GM10847 (cell line): ENCODE results near the gene MPPED1.

Source experiments
- POLR2A ChIP-seq: IDR thresholded peaks from 2 replicates; pipeline ENCODE4 v1.6.1; 2011; ENCODE audit not compliant: insufficient read length; ENCODE audit errors: extremely low read depth

The MPPED1 gene

DNA sequence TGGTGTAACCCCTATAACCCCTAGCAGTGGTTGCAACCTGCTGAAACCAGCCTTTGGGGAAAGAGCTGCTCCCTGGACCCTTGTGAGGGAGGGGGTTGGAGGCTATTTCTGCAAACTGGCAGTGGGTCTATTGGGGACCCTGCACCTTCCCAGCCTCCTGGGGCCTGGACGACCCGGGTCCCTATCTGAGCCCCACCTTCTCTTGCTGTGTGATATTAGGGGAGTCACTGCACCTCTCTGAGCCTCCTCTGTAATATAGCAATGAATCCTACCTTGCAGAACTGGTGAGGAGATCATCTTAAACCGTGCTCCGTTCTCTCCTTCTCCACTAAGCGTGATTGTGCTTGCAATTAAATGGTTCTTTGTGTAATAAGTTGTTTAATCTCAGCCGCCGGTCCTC, 24.0 kb upstream of the MPPED1 start:
- TF ChIP-seq POLR2A: no peak

DNA sequence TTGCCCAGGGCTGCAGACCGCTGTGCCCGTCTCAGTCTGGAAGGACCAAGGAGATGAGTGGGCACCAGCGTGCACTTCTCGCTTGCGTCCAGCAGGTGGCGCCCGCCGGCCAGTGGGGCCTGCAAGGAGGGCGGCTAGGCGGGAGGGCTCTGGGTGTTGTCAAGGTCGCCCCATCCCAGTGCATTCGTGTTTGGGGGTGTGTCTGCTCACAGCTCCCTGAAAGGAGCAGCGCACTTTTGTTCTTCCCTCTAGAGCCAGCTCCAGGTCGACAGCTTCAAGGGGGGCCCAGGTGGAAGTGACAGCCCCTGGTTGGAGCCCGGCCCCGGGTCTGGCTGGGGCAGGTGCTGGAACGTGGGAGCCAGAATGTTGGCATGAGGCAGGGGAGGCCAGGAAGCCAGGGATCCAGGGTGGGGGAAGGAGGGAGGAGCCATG, 23.4 kb upstream of the MPPED1 start:
- no peak for TF ChIP-seq POLR2A

DNA sequence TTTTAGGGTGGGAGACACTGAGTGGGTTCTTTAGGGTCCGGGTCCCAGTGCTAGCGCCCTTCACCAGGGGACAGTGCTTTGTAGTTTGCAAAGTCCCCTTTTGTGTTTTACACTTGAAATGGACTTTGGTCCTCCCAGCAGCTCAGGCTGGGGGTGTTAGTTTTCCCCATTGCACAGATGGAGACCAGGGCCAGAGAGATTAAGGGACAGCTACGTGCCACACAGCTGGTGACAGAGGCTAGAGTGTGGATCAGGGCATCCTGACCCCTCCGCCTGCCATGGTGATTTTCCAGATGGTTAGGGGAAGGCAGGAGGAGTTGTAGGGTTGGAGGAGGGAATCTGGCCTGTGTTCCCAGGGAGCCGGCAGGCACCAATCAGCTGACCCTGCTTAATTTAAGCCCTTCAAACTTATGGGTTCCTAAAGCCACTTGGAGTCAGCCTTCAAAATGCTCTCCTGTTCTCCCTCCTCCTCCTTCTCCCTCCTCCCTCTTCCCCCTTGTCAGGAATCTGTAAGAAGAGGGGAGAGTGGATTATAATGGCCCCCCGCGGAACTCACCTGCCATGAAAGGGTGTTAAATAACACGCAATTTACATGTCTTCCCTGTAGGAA, 22.5 kb upstream of the MPPED1 start:
- no peak for TF ChIP-seq POLR2A

DNA sequence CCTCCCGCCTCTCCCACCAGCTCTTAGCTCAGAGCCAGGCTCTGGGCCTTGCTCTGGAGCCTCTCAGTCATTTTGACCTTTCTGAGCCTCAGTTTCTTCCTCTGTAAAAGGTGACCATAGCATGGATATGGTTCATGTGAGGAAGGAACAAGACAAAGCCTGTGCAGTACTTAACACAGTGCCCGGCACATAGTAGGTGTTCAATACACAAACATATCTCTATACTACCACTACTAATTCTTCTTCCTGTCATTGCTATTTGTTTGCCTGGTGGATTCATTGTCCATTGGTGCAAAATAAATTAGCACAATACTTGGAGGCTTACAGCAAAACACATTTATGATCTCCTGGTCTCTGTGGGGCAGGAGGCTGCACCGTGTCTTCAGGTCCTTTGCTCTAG, 21.6 kb upstream of the MPPED1 start:
- TF ChIP-seq POLR2A: no peak

DNA sequence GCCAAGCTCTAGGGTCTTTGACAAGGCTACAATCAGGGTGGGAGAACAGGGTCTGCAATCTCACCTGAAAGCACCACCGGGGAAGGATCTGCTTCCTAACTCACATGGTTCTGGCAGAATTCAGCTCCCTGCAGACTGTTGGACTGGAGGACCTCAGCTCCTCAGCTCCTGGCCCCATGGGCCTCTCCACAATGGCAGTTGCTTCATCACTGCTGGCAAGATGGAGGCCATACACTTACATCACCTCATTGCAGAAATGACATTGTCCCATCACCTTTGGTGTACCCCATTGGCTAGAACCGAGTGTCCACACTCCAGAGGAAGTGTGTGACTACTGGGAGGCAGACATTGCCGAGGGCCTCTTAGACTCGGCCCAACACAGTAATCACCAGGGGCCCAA, 20.9 kb upstream of the MPPED1 start:
- no peak for TF ChIP-seq POLR2A

DNA sequence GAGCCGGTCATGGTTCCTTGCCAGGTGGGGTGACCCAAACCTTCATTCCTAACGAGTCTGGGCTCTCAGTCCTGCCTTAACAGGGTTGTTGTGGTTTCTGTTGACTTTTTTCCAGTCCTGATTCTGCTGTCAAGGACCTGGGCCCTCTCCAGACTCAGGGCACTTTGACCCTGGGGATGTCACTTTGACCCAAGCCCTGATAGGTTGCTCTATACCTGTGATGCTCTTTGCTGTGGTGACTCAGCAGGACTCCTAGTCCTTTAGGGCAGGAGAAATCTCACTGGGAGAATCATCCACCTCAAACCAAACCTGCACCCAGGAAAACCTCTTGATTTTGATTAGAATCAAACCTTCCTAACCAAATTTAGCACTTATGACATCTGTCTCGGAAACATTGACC, 20.5 kb upstream of the MPPED1 start:
- TF ChIP-seq POLR2A: no peak

DNA sequence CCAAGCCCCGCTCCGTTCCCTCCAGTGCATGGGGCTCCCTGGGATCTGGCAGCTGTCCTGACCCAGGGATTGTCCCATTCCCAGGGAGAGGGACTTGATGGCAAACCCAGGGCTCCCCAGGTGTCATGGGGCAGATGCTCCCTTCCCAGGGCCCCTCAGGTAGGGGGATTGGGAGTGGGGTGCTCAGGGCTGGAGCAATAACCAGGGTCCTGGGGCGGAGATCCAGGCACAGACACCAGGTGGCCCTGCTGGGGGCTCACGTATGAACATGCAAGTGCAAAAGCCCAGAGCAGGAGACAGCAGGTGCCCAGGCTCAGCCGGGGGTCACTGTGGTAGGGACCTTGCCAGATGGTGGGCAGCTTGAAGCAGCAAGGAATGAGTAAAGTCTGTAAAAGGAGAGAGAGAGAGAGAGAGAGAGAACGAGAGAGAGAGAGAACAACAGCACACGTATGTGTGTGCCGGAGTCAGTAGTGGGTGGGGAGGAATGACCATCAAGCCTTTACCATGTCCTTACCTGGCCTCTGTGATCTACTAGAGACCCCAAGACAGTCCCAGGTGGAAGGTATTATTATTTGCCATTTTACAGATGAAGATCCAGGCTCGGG, 19.3 kb upstream of the MPPED1 start:
- no peak for TF ChIP-seq POLR2A

DNA sequence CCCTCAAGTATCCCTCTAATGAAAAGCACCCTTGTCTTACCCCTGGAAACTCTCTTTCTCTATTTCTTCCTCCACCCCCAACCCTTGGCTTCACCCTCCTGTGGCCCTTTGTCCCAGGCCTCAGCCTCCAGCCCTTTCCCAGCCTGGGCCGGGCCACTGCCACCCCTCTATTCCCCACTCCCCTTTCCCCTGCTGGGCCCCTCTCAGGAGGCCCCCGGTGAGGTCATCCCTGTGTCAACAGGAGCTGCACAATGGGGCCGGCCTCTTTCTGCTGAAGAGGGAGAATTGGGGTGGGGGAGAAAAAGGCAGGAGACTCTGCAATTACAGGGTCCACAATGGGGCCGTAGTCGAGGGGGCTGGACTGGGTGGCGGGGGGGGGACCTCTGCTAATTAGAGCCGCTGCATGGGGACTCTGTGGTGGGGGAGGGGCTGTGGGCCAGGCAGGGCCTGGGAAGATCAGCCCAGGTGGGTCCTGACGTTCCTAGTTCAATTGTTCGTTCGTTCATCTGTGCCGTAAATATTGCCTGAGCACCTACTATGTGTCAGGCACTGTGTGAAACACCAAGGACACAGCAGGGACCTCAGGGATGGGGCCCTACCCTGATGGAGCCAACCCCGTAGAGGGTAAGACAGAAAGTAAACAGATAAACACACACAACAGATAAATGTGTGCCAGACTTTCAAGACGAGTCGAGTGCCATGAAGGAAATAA, 18.5 kb upstream of the MPPED1 start:
- no peak for TF ChIP-seq POLR2A

DNA sequence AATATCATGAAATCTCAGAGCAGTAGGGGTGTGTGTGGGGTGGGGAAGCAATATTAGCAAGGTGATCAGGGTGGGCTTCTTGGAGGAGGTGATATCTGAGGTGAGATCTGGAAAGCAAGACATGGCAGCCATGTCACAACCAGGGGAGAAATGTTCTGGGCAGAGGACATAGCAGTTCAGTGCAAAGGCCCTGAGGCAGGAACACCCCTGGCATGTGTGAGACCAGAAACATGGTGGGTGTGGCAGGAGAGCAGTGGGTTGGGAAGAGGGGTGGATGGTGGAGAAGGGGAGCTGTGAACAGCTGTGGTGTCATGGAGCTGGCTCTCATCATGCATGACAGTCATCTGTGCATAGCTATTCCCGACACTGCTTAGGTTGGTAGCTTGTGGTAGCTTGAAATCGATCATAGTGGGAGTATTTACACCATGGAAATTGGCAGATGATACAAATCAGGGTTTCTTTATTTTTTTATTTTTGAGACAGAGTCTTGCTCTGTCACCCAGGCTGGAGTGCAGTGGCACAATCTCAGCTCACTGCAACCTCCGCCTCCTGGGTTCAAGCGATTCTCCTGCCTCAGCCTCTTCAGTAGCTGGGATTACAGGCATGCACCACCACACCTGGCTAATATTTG, 17.9 kb upstream of the MPPED1 start:
- TF ChIP-seq POLR2A: no peak

DNA sequence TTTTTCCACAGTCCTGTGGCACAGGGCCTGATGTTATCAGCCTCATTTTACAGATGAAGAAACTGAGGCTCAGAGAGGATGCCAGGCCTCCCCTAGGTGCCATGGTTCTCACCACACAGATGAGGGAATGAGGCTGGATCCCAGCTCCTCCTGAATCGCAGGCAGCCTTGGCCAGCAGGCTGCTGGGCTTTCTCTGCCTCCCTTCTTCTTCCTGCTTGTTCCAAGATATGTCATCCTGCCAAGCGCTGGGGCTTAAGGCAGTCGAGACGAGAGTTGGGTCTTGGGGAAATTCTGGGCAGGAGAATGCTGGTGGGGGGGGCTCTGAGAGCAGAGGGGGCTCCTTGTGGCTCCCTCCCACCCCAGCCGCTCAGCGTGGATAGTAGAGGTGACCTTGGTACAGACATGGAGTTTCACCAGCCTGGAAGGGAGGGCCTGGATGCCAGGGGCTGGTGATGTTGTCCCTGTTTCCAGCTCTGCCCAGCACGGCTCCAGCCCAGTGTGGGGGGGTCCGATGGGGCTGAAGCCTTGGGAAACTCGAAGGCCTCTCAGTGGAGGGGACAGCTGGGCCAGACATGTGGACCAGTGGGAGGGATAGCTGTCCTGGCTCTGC, 16.6 kb upstream of the MPPED1 start:
- TF ChIP-seq POLR2A: no peak

DNA sequence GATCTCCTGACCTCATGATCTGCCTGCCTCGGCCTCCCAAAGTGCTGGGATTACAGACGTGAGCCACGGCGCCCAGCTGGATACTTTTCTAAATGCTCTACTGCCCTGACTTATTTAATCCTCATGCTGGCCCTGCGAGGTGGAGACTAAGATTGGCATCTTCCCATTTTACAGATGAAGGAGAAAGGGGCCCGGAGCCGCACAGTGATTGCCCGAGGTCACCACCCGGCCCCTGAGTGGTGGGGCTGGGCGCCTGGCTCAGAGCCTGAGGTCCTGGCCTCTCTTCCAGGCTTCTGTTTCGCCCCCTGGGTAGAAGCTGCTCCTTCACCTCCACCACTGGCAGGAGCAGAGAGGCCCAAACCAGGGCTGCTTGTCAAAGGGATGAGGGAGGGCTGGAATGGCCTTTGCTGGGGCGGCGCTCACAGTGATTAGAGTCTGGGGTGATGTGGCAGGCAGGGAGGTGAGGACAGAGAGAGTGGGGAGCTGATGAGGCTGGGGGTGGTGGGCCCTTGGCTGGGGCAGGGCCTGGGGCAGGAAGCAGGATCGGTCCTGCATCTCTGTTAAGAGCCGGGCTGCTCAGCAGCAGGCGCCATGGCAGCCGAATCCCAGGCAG, 15.4 kb upstream of the MPPED1 start:
- TF ChIP-seq POLR2A: no peak

DNA sequence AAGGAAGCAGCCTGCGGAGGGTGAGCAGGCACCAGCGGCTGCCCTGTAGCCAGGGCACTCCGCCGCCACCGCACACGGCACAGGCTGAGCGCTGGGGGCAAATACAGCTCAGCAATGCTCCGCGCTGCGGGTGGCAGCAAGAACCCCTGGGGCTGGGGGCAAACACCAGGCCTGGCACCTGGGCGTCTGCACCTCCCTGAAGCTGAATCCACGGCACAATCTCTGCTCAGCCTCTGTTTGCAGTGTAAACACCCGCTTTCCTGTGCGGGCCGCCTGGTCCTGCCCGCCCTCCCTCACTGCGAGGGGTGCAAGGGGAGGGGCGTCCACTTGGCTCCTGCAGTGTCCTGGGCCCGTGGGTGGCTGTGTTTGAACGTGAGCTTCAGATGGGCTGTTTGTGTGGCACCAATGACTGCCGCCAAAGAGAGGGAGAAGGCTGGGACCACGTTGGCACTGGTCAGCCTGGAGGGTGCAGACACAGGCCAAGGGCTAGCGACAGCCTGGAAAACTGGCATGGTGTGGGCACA, 14.8 kb upstream of the MPPED1 start:
- no peak for TF ChIP-seq POLR2A

DNA sequence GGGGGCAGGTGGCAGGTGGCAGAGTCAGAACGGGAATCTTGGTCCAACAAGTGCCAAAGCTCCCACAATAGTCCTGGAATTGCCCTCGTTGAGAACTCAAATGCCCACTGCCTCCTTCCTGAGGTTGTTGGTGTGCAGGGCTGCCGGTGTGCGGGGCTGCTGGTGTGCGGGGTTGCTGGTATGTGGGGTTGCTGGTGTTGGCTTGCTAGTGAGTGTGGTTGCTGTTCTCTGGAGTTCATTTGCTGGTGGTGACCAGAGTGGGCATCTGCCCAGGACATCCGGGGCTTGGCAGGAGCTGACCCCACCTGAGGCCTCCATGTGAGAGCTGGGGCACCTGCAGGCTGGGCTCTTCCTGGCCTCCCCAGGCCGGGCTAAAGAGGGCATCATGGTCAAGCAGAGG, 14.0 kb upstream of the MPPED1 start:
- no peak for TF ChIP-seq POLR2A

DNA sequence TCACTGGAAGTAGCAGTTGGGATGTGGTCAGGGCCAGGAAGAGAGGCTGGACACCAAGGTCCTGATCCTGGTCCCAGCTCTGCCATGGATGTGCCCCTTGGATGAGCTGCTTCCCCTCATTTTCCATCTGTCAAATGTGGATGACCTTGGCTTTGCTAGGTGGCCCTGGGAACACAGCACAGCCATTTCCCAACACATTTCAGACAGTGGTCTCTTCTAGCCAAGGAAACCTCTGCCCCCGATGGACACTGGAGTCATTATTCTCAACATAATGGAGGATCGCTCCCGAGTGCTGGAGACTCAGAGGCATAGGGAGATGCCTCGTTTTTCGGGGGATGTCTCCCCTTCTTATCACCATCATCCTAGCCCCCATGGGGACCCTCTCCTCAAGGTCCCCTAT, 13.6 kb upstream of the MPPED1 start:
- TF ChIP-seq POLR2A: no peak

DNA sequence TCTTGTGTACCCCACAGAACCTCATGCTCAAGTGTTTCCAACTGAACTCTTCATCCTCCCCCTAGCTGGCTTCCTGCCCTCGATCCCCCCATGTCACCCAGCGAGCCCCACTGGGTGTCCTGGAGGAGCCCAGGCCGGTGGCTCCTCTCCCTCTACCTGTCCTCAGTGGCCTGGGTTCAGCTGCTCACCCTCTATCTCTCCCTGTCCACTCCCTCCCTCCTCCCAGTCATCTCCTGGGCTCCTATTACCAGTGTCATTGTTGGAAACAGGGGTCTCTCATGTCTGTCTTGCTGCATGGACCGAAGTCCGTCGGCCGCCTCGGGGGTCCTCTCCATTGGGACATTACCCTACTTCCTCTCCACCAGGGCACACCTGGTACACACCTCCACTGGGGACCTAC, 12.9 kb upstream of the MPPED1 start:
- TF ChIP-seq POLR2A: no peak

DNA sequence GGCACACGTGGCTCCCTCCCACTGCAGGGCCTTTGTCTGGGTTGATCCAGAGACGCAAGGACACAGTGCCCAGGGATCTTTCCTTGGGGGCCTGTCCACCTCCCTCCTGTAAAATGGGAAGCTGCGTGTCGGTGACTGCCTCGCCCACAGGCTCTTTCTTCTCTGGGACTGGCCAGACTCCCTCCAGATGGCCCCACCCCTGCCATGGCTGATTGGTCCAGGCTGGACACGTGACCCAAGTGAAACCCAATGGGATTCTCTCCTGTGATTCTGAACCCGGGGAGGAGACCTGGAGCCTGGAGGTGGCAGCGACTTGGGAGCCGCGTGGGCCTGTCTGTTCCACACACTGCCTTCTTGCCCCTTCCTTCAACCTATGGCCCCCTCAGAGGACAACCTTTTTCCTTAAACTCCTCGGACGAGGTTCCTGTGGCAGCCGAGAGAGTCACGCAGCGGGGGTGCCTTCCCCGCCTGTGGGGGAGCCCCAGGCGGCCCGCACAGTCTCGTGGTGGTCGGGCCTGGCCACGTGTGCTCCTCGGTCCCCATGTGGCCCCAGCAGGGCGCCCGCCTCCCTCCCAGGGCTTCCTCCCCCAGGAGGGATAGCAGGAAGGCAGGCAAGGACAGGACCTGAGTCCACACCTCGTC, 12.4 kb upstream of the MPPED1 start:
- no peak for TF ChIP-seq POLR2A
